Right lobe of liver (tissue), 6 donors: ENCODE results near the gene SRPK2. TPM values are rescaled to one million over a fixed set of nuclear protein-coding genes. Genes with fewer than 3 reads are reported as not detected.
"Not testable (repeated sequence)": the region's sequence is repeated elsewhere in the genome, so short reads cannot be mapped to it uniquely, and the experiment has no call there.

Source experiments
- ATAC-seq, 4 donors: fragments of 200-7000 bp; cut with Tn5 transposase; one replicate each; pipeline ENCODE4 v1.9.1; 2020; ENCODE audit warnings: mild to moderate bottlenecking in 4 of 4, moderate library complexity in 4 of 4
- DNase-seq, 3 donors: peaks; one replicate each; pipeline ENCODE4 v3.0.0-alpha.2; 2020
- H3K27ac ChIP-seq, 3 donors: fragments of 200-600 bp; one replicate each; pipeline ENCODE4 v1.8.0; 2022
- H3K27me3 ChIP-seq, 2 donors: fragments of 200-600 bp; one replicate each; pipeline ENCODE4 v1.8.0; 2022
- H3K36me3 ChIP-seq, 4 donors: fragments of 200-600 bp; sonication (generic) in 1 of 4; one replicate each; pipeline versions ENCODE4 v1.5.1 to v1.8.0; 2017 to 2022; ENCODE audit warnings: control low read depth in 1 of 4
- H3K4me1 ChIP-seq, 4 donors: fragments of 200-600 bp; sonication (generic) in 1 of 4; one replicate each; pipeline versions ENCODE4 v1.5.1 to v1.8.0; 2017 to 2022; ENCODE audit warnings: control low read depth in 1 of 4
- H3K4me3 ChIP-seq, 3 donors: fragments of 200-600 bp; one replicate each; pipeline ENCODE4 v1.8.0; 2022
- H3K9me3 ChIP-seq, 4 donors: fragments of 200-600 bp; sonication (generic) in 1 of 4; one replicate each; pipeline versions ENCODE4 v1.5.1 to v1.8.0; 2017 to 2022; ENCODE audit warnings: control low read depth in 1 of 4
- POLR2A ChIP-seq: fragments of 450-650 bp; IDR thresholded peaks from one replicate; pipeline ENCODE4 v1.6.1; 2017; ENCODE audit warnings: antibody characterized with exemption, mild to moderate bottlenecking
- WGBS: methylation state at CpG from one replicate; pipeline ENCODE4 v1.1.6; 2018; ENCODE audit warnings: low coverage, low lambda C conversion rate; ENCODE audit not compliant: insufficient coverage; ENCODE audit errors: missing lambda C conversion rate; 5-methylcytosine and 5-hydroxymethylcytosine counted together
- intact Hi-C, 2 donors: fragments of 100-400 bp; cut with DNase I; formaldehyde crosslinking; loops; one replicate each; pipeline versions ENCODE4 v1.11.2 to v1.14.1; 2022
- total RNA-seq, 6 experiments: library from RNA; depleted of rRNA in 2 of 6; stranded (reverse); fragments of >200 nt in 2 of 6; fragmentation: NEBNext Ultra II Directional in 3 of 6; extraction: Animal tissue kit (Norgen Biotek cat#: 25700) in 3 of 6; gene quantifications; one replicate each; pipeline versions ENCODE4 v1.1.0 to v1.2.4, GENCODE V29; 2016 to 2023
- TF ChIP-seq, protein P1 (sequence below), 4 donors: fragments of 200-600 bp in 3 of 4; fragments of 450-650 bp in 1 of 4; IDR thresholded peaks; one replicate each; pipeline versions ENCODE4 v1.5.1 to v1.8.0; 2016 to 2022; ENCODE audit warnings: antibody characterized with exemption in 4 of 4, mild to moderate bottlenecking in 2 of 4
- donor health status: DM: no; HTN: yes; CAD: no.
- donor health status: DM: no; HTN: no; CAD: no.
- donor health status: DM: no; HTN: no; CAD: no.
- donor health status: DM: no; HTN: yes; CAD: no.
- donor health status: DM: no; HTN: yes; CAD: no.

SRPK2 gene
- total RNA-seq, 6 experiments from 2014 or later = 15.5 to 21.1 (median 18.2) TPM

- no peak for TF ChIP-seq POLR2A
- TF ChIP-seq, protein P1, sequence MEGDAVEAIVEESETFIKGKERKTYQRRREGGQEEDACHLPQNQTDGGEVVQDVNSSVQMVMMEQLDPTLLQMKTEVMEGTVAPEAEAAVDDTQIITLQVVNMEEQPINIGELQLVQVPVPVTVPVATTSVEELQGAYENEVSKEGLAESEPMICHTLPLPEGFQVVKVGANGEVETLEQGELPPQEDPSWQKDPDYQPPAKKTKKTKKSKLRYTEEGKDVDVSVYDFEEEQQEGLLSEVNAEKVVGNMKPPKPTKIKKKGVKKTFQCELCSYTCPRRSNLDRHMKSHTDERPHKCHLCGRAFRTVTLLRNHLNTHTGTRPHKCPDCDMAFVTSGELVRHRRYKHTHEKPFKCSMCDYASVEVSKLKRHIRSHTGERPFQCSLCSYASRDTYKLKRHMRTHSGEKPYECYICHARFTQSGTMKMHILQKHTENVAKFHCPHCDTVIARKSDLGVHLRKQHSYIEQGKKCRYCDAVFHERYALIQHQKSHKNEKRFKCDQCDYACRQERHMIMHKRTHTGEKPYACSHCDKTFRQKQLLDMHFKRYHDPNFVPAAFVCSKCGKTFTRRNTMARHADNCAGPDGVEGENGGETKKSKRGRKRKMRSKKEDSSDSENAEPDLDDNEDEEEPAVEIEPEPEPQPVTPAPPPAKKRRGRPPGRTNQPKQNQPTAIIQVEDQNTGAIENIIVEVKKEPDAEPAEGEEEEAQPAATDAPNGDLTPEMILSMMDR (IDR thresholded peaks at IDR 0.05) = no peak
- 97% methylated on average over 3 of the region's 3 CpGs for WGBS
Observed at GRCh38 chr7:105307163-105307672, 81.5 kb downstream of the SRPK2 start.

DNA sequence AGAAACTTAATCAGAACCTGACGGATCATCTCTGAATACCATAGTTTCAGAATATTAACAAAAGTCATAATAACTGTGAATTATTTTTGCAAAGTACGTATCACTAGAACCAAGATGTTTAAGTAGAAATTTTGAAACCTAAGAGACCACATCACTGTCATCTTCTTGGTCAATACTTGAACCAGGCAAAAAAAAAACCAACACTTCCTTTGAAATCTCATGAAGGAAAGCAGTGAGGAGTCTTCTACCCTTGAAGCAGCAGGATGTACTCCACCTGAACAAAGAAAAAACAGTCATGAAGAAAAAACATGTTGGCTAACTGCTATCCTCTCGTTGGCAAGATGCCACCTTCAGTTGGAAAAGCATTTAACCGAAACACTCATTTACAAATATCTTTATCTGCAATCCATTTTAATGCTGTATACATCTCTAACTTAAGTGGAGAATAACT is 82.4 kb downstream of the SRPK2 start:
- DNase-seq (no peak), ATAC-seq (no peak)
- no peak overlapping the region for H3K27ac ChIP-seq
- H3K4me1 ChIP-seq = no peaks in the 10 kb centered on the region
- H3K36me3 ChIP-seq = no peaks in the 10 kb centered on the region
- TF ChIP-seq, protein P1 (IDR thresholded peaks at IDR 0.05) = no peak
- no peak for TF ChIP-seq POLR2A
- no peak overlapping the region for H3K4me3 ChIP-seq
- H3K27me3 ChIP-seq = no peaks in the 10 kb centered on the region
- WGBS = 47% methylated on average over 4 of the region's 4 CpGs
- no peaks in the 10 kb centered on the region for H3K9me3 ChIP-seq
- intact Hi-C loops = no loop called here

More at GRCh38 chr7:105307163-105307672, 81.5 kb downstream of the SRPK2 start:
- DNase-seq = no peak
- Histone ChIP-seq H3K27ac (no peak overlapping the region), H3K27me3 (no peaks in the 10 kb centered on the region), H3K4me1 (no peaks in the 10 kb centered on the region), H3K4me3 (no peak overlapping the region), H3K9me3 (no peaks in the 10 kb centered on the region), H3K36me3 (no peaks in the 10 kb centered on the region)
- ATAC-seq = no peak
- intact Hi-C loops = no loop called here

DNA sequence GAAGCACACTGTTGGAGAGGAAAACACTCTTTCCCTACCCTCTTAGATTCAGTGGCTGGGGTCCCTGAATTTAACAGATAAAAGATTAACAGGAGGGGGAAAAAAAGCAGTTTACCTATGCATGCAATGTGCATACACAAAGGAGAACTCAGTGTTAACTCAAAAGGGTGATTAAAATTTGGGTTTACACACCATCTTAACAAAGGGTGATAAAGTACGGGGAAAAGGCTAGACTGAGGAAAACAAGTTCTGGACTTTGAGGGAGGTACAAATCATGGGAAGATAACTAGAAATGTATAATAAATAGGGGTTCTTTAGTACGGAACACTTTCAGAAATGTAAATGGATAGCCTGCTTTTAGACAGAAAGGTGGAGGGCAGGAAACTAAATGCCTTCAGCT is 83.1 kb downstream of the SRPK2 start:
- H3K27me3 ChIP-seq = no peaks in the 10 kb centered on the region
- H3K9me3 ChIP-seq = no peaks in the 10 kb centered on the region
- no peak overlapping the region for H3K4me3 ChIP-seq
- H3K4me1 ChIP-seq = no peaks in the 10 kb centered on the region
- no peaks in the 10 kb centered on the region for H3K36me3 ChIP-seq
- 88% methylated on average over 2 of the region's 2 CpGs for WGBS
- no peak for TF ChIP-seq POLR2A
- TF ChIP-seq, protein P1 (IDR thresholded peaks at IDR 0.05) = no peak
- DNase-seq = no peak
- intact Hi-C loops = no loop called here
- H3K27ac ChIP-seq = no peak overlapping the region
- no peak for ATAC-seq

GRCh38 chr7:105304040-105304895 is 84.5 kb downstream of the SRPK2 start:
- TF ChIP-seq, protein P1 (IDR thresholded peaks at IDR 0.05) = no peak
- no peak for TF ChIP-seq POLR2A
- Histone ChIP-seq H3K27ac (no peak overlapping the region), H3K4me1 (no peaks in the 10 kb centered on the region), H3K27me3 (no peaks in the 10 kb centered on the region), H3K4me3 (no peak overlapping the region), H3K9me3 (no peaks in the 10 kb centered on the region), H3K36me3 (no peaks in the 10 kb centered on the region)
- no peak for DNase-seq
- ATAC-seq = peak; percentile 62 to 83 (median 74)
- intact Hi-C loops = no loop called here
- WGBS = 26% methylated on average over 5 of the region's 5 CpGs

- H3K36me3 ChIP-seq, intact Hi-C loops, H3K4me1 ChIP-seq, ATAC-seq, H3K9me3 ChIP-seq, H3K4me3 ChIP-seq, H3K27me3 ChIP-seq, H3K27ac ChIP-seq, DNase-seq: not testable (repeated sequence)
- 81% methylated on average over 2 of the region's 6 CpGs for WGBS
Observed at GRCh38 chr7:105300587-105300986, 88.1 kb downstream of the SRPK2 start.
